ENCODE results near the gene C1orf232. TPM values are rescaled to one million over a fixed set of nuclear protein-coding genes. Genes with fewer than 3 reads are reported as not detected.
A peak's percentile ranks its signal among the peaks of the same experiment; 100 is the strongest.

Gene C1orf232
- total RNA-seq, 4 donors from 2014 or later, result not detected

DNA sequence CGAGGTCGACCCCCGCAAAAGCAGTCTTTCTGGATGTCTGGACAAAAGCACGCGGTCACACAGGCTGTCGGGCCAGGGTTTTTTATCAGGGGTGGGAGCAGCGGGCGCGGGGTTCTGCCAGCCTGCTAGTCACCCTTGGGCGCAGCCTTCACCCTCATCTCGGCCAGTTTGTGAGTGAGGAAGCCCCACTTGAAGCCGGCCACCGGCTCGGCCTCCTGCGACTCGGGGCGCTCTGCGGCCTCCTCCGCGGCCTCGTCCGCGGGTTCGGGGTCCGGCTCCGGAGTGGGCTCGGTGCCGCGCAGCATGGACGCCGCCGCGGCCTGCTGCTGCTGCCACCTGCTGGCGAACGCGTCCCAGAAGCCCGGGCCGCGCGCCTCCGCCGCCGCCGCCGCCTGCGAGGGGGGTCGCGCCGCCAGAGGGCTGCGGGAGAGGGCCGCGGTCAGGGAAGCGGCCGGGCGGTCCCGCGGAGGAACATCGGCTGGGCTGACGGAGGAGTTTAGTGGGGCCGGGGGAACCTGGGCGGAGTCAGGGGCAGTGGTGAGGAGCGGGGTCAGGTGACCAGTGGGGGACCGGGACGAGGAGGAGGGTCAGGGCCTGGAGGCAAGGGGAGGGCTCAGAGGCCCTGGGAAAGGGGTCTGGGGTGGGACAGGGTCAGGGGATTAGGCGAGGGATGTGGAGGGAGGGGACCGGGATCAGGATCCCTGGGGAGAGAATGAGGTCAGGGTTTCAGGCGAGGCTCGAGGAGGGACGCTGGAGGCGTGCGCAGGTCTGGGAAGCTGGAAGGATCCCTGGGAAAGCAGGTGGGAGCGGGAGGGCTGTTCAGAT is 4.5 kb downstream of the C1orf232 start:
- no peaks in the 10 kb centered on the region for H3K27me3 ChIP-seq
- no peaks in the 10 kb centered on the region for H3K36me3 ChIP-seq
- intact Hi-C loops (cut with DNase I; ENCODE audit: low total_unique reads), result loop anchor here (5.0 kb wide), 1 partner anchor 127 kb away; no protein-coding TSS in a partner anchor
- peak in 1 of 2 donors; percentile 37 for DNase-seq
- TF ChIP-seq, protein P1, sequence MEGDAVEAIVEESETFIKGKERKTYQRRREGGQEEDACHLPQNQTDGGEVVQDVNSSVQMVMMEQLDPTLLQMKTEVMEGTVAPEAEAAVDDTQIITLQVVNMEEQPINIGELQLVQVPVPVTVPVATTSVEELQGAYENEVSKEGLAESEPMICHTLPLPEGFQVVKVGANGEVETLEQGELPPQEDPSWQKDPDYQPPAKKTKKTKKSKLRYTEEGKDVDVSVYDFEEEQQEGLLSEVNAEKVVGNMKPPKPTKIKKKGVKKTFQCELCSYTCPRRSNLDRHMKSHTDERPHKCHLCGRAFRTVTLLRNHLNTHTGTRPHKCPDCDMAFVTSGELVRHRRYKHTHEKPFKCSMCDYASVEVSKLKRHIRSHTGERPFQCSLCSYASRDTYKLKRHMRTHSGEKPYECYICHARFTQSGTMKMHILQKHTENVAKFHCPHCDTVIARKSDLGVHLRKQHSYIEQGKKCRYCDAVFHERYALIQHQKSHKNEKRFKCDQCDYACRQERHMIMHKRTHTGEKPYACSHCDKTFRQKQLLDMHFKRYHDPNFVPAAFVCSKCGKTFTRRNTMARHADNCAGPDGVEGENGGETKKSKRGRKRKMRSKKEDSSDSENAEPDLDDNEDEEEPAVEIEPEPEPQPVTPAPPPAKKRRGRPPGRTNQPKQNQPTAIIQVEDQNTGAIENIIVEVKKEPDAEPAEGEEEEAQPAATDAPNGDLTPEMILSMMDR (IDR thresholded peaks at IDR 0.05), result peak; percentile 30 to 82 (median 74)
- TF ChIP-seq POLR2A (IDR thresholded peaks at IDR 0.05), result peak in 1 of 2 donors; percentile 20
- peak overlapping the region; percentile 60 to 77 for H3K27ac ChIP-seq
- peak overlapping the region; percentile 20 to 34 for H3K4me3 ChIP-seq
- no peaks in the 10 kb centered on the region for H3K9me3 ChIP-seq
- peaks cover 0 to 7% of the 10 kb centered on the region in 2 donors for H3K4me1 ChIP-seq

DNA sequence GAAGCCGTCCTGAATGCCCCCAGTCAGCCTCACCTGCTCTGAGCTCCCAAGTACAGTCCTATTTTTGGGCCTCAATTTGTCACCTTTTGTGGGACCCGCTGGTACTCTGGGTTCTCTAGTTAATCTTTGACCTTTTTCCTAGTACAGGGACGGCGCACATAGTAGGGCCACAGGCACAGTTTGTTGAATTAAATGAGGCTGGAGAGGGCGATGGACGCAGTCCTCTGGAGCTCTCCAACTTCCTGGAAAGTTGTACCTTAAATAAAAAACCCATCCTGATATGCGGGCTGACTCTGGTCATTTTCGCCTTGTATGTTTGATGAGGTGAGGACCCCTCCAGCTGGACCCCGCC is 5.1 kb downstream of the C1orf232 start:
- H3K9me3 ChIP-seq, result no peaks in the 10 kb centered on the region
- H3K4me3 ChIP-seq, result peak overlapping the region in 1 of 2 donors; percentile 34
- intact Hi-C loops (cut with DNase I; ENCODE audit: low total_unique reads), result loop anchor here (5.0 kb wide), 1 partner anchor 126 kb away; no protein-coding TSS in a partner anchor
- H3K36me3 ChIP-seq, result no peaks in the 10 kb centered on the region
- no peak for DNase-seq
- peak overlapping the region; percentile 60 to 77 for H3K27ac ChIP-seq
- no peaks in the 10 kb centered on the region for H3K27me3 ChIP-seq
- H3K4me1 ChIP-seq, result peaks cover 0 to 7% of the 10 kb centered on the region in 2 donors
- TF ChIP-seq, protein P1 (IDR thresholded peaks at IDR 0.05), result no peak
- TF ChIP-seq POLR2A (IDR thresholded peaks at IDR 0.05), result no peak

DNA sequence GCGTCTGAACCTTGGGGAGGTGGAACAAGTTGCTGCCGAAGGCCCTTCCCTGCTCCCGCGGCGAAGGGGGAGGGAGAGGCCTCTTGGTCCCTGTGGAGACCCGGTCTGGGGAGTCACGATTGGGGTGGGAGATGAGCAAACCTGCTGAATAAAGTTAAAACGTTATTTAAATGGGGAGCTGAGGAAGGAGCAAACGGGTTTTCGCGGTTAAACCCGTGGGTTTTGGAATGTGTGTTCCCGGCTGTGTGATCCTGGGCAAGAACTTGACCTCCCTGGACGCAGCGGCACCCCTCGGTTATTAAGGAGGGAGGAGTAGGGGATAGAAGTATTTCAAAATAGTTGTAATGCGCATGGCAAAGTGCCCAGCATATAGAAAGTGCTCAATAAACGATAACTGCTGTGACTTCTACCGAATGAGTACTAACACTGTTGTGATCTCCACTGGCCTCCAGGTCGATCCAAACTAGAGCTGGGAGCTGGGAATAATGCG is 6.5 kb downstream of the C1orf232 start:
- Histone ChIP-seq H3K4me1 (peaks cover 0 to 7% of the 10 kb centered on the region in 2 donors), H3K27ac (peak overlapping the region in 1 of 2 donors; percentile 51), H3K27me3 (no peaks in the 10 kb centered on the region), H3K9me3 (no peaks in the 10 kb centered on the region), H3K4me3 (peak overlapping the region; percentile 34 to 40), H3K36me3 (no peaks in the 10 kb centered on the region)
- TF ChIP-seq POLR2A (IDR thresholded peaks at IDR 0.05), result no peak
- TF ChIP-seq, protein P1 (IDR thresholded peaks at IDR 0.05), result no peak
- intact Hi-C loops (cut with DNase I; ENCODE audit: low total_unique reads), result loop anchor here (5.0 kb wide), 1 partner anchor 125 kb away; no protein-coding TSS in a partner anchor
- DNase-seq, result no peak

DNA sequence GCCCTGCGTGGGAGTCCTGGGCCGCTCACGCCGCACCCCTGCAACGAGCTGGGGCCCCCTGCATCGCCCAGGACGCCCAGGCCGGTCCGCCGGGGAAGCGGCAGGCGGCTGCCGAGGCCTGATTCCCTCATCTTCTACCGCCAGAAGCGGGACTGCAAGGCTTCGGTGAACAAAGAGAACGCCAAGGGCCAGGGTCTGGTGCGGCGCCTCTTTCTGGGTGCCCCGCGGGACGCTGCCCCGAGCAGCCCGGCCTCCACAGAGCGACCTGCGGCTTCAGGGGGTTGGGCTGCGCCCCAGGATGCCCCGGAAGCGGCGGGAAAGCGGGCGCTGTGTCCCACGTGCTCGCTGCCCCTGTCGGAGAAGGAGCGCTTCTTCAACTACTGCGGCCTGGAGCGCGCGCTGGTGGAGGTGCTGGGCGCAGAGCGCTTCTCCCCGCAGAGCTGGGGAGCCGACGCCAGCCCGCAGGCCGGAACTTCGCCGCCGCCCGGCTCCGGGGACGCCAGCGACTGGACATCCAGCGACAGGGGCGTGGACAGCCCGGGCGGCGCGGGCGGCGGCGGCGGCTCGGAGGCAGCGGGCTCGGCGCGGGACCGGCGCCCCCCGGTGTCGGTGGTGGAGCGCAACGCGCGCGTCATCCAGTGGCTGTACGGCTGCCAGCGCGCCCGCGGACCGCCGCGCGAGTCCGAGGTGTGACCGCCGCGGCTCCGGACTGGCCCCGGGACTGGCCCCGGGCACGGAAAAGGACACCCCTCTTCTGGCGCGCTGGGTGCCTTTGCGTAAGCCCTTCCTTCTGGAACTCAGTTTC is 7.1 kb downstream of the C1orf232 start:
- no peaks in the 10 kb centered on the region for H3K36me3 ChIP-seq
- intact Hi-C loops (cut with DNase I; ENCODE audit: low total_unique reads), result loop anchor here (5.0 kb wide), 1 partner anchor 124 kb away; no protein-coding TSS in a partner anchor
- H3K4me3 ChIP-seq, result peak overlapping the region; percentile 34 to 40
- TF ChIP-seq, protein P1 (IDR thresholded peaks at IDR 0.05), result peak in 2 of 4 experiments; percentile 22 to 32
- no peak for TF ChIP-seq POLR2A (IDR thresholded peaks at IDR 0.05)
- H3K27ac ChIP-seq, result peak overlapping the region; percentile 33 to 51
- H3K4me1 ChIP-seq, result peaks cover 0 to 7% of the 10 kb centered on the region in 2 donors
- no peaks in the 10 kb centered on the region for H3K9me3 ChIP-seq
- H3K27me3 ChIP-seq, result no peaks in the 10 kb centered on the region
- peak in 1 of 2 donors; percentile 47 for DNase-seq

Data from uterus (tissue), 4 donors.